Measurements from ENCODE around the gene CXCR4. TPM values are rescaled to one million over a fixed set of nuclear protein-coding genes. Genes with fewer than 3 reads are reported as not detected.

The CXCR4 gene
- total and polyA plus RNA-seq, 9 of the 15 experiments (the other 6 are each of a cell fraction or from before 2014, with no cell fraction given): 0.07 to 0.45 (median 0.17) TPM; not detected in 3

- FAIRE-seq: no peak
- Histone ChIP-seq H4K20me1 (replicated peaks; ENCODE audit: control insufficient read depth, insufficient read depth, low read length) (no peaks in the 10 kb centered on the region), H3K9ac (ENCODE audit: insufficient read depth in 1 of 2, low read depth in 2 of 2, low read length in 2 of 2) (no peak overlapping the region), H3K79me2 (ENCODE audit: control insufficient read depth, insufficient read depth, low read length) (no peaks in the 10 kb centered on the region), H3K9me1 (ENCODE audit: control insufficient read depth, insufficient read depth, low read length) (no peaks in the 10 kb centered on the region), H3K27ac (ENCODE audit: extremely low read depth, low read depth, low read length) (no peak overlapping the region), H3K27me3 (ENCODE audit: control insufficient read depth in 2 of 2, insufficient read depth in 2 of 2, low read length in 2 of 2) (peaks cover 2 to 8% of the 10 kb centered on the region in 2 experiments; a peak in 3 of 5 replicates), H2AFZ (ENCODE audit: low read depth, low read length) (no peak overlapping the region), H3K9me3 (replicated peaks; ENCODE audit: control insufficient read depth, insufficient read depth, low read depth, low read length) (no peaks in the 10 kb centered on the region), H3K4me3 (no peak overlapping the region), H3K4me2 (ENCODE audit: insufficient read depth, low read length) (no peak overlapping the region), H3K4me1 (replicated peaks in 1 of 2; ENCODE audit: control insufficient read depth in 2 of 2, insufficient read depth in 2 of 2, low read length in 2 of 2) (no peaks in the 10 kb centered on the region), H3K36me3 (ENCODE audit: control insufficient read depth, insufficient read depth, low read length) (no peaks in the 10 kb centered on the region)
- in situ Hi-C loops (cut with MboI) (no loop called here), intact Hi-C loops (cut with micrococcal nuclease) (no loop called here)
- WGBS (ENCODE audit: insufficient coverage, low coverage, missing lambda C conversion rate): 0% methylated on average over 1 of the region's 1 CpG
- TF ChIP-seq SETDB1 (IDR thresholded peaks at IDR 0.05; ENCODE audit: low read length) (no peak), JUNB (CRISPR knock-in tag; conservative IDR thresholded peaks at IDR 0.05) (no peak), NONO (IDR thresholded peaks at IDR 0.05; ENCODE audit: low read depth in 2 of 2, low read length in 1 of 2) (no peak), SRF (CRISPR knock-in tag; IDR thresholded peaks at IDR 0.05) (no peak), ZEB2 (IDR thresholded peaks at IDR 0.05) (no peak), GTF2A2 (tag; IDR thresholded peaks at IDR 0.05) (no peak), TGIF2 (CRISPR knock-in tag; IDR thresholded peaks at IDR 0.05) (no peak), RNF2 (IDR thresholded peaks at IDR 0.05) (no peak), YBX1 (IDR thresholded peaks at IDR 0.05) (no peak), PKNOX1 (IDR thresholded peaks at IDR 0.05) (no peak), E2F3 (CRISPR knock-in tag; IDR thresholded peaks at IDR 0.05) (no peak)
- no peak for DNase-seq (ENCODE audit: extremely low read depth in 1 of 4, low spot score in 3 of 4)
- ATAC-seq: no peak
- no TSS peak for BruUV-seq (replicated peaks)
- CTCF ChIA-PET (ENCODE audit: low intra/inter-chr PET ratio): no interaction called here
- POLR2A ChIA-PET: interaction anchor here (0.9 to 1.1 kb wide), 2 partner anchors 9 to 46 kb away, joined by 3 to 4 read pairs; no protein-coding TSS in a partner anchor
Observed at GRCh38 chr2:136133176-136133575, 15.2 kb upstream of the CXCR4 start.

Data from K562 (cell line).